ENCODE measurements around the gene TRERF1. TPM values are rescaled to one million over a fixed set of nuclear protein-coding genes. Genes with fewer than 3 reads are reported as not detected.

Gene TRERF1
- total RNA-seq, 2 donors from 2014 or later = 37.2 to 43.0 TPM

DNA sequence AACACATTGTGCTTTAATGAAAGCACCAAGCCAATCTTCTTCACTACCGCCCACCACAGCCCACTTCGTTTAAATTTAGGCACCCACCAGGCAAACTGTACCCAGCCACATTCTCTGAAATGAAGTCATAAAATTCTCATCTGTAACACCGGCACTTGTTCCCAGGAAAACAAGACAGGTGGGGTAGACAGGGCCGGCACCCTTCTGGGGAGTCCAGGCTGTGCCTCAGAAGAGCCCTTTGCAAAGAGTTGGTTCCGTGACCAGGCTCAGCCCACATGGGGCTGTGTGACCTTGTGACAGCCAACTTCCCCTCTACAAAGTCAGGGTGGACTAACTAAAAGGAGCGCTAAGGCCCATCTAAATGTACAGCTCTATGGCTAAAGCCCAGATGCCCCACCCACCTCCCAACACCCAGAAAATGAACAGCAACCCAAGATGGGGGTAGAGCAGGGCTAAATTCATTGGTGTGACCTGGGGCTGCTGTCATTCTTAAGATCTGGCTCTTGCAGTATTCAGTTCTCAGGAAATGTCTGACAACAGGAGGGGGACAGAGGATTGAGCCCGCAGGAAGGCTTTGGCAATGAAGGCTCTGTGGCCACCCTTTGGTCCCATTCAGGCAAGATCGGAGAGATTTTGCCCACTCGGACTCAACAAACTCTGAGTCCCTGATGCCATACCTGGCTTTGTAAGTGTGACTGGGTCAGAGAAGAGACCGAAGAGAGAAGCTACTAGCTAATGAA, 56.7 kb downstream of the TRERF1 start:
- ATAC-seq (replicated peaks in 1 of 2) = no peak
- Mint-ChIP-seq H3K9me3 (no peaks in the 10 kb centered on the region), H3K4me1 (ENCODE audit: low read depth) (peaks cover 83% of the 10 kb centered on the region), H3K4me3 (peak overlapping the region; percentile 70 to 81), H3K27me3 (ENCODE audit: low read depth) (no peaks in the 10 kb centered on the region), H3K36me3 (ENCODE audit: insufficient read depth in 2 of 2) (peaks cover 2 to 14% of the 10 kb centered on the region in 2 donors), H3K27ac (peak overlapping the region; percentile 56)
- DNase-seq = no peak

- no peak for ATAC-seq (replicated peaks in 1 of 2)
- no peak for DNase-seq
- peaks cover 2 to 14% of the 10 kb centered on the region in 2 donors for H3K36me3 Mint-ChIP-seq (ENCODE audit: insufficient read depth in 2 of 2)
- H3K9me3 Mint-ChIP-seq = no peaks in the 10 kb centered on the region
- peaks cover 89% of the 10 kb centered on the region for H3K4me1 Mint-ChIP-seq (ENCODE audit: low read depth)
- H3K4me3 Mint-ChIP-seq = peak overlapping the region; percentile 81 to 83
- peak overlapping the region; percentile 56 for H3K27ac Mint-ChIP-seq
- H3K27me3 Mint-ChIP-seq (ENCODE audit: low read depth) = no peaks in the 10 kb centered on the region
These were observed 57.6 kb downstream of the TRERF1 start for GRCh38 chr6:42394151-42394550.

- peaks cover 89% of the 10 kb centered on the region for H3K4me1 Mint-ChIP-seq (ENCODE audit: low read depth)
- ATAC-seq (replicated peaks in 1 of 2) (no peak), DNase-seq (no peak)
- H3K9me3 Mint-ChIP-seq = no peaks in the 10 kb centered on the region
- H3K27me3 Mint-ChIP-seq (ENCODE audit: low read depth) = no peaks in the 10 kb centered on the region
- H3K27ac Mint-ChIP-seq = peak overlapping the region; percentile 51
- H3K4me3 Mint-ChIP-seq = peak overlapping the region; percentile 81 to 83
- H3K36me3 Mint-ChIP-seq (ENCODE audit: insufficient read depth in 2 of 2) = peaks cover 2 to 7% of the 10 kb centered on the region in 2 donors
These were observed 58.4 kb downstream of the TRERF1 start for GRCh38 chr6:42393339-42393738.

DNA sequence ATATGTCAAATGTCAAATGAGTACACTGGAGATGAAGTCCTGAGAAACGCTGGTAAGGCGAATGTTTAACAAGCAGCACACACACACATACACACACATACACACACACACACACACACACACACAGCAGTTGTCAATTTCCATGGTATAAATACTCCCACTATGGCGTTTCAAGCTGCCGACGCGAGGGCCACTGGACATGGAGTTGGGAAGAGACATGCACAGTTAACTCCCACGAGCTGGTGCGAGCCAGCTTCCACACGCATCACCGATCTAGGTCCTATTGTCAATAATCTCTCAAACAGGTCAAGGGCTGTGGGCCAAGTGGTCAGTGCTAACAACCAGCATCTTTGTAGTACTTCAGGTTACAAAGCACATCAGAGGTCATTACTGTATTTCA, 58.9 kb downstream of the TRERF1 start:
- no peaks in the 10 kb centered on the region for H3K27me3 Mint-ChIP-seq (ENCODE audit: low read depth)
- H3K4me1 Mint-ChIP-seq (ENCODE audit: low read depth) = peaks cover 92% of the 10 kb centered on the region
- H3K27ac Mint-ChIP-seq = peak overlapping the region; percentile 13
- no peak for DNase-seq
- H3K4me3 Mint-ChIP-seq = peak overlapping the region; percentile 81 to 83
- ATAC-seq (replicated peaks in 1 of 2) = no peak
- peaks cover 2 to 7% of the 10 kb centered on the region in 2 donors for H3K36me3 Mint-ChIP-seq (ENCODE audit: insufficient read depth in 2 of 2)
- no peaks in the 10 kb centered on the region for H3K9me3 Mint-ChIP-seq

DNA sequence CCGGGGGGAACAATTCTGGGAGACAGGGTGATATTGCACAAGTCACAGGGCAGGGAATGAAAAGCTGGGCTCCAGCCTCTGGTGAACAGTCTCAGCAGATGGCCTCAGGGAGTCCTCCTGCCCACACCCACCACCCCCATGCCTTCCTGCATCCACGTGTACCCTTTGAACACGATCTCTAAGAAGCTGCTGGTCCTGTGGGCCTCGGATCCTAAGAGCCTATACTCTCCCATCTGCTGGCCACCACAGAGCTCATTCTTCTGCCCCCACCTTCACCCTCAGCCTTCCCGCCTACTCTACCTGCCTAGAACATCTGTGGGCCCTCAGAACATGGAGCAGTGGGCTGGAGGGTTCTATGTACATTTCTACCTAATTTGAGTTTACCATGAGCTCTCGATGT, 60.3 kb downstream of the TRERF1 start:
- H3K36me3 Mint-ChIP-seq (ENCODE audit: insufficient read depth in 2 of 2) = peaks cover 2 to 7% of the 10 kb centered on the region in 2 donors
- H3K27me3 Mint-ChIP-seq (ENCODE audit: low read depth) = no peaks in the 10 kb centered on the region
- ATAC-seq (replicated peaks in 1 of 2) (no peak), DNase-seq (no peak)
- H3K9me3 Mint-ChIP-seq = no peaks in the 10 kb centered on the region
- peak overlapping the region; percentile 60 to 76 for H3K4me3 Mint-ChIP-seq
- peak overlapping the region; percentile 88 for H3K27ac Mint-ChIP-seq
- H3K4me1 Mint-ChIP-seq (ENCODE audit: low read depth) = peaks cover 98% of the 10 kb centered on the region

DNA sequence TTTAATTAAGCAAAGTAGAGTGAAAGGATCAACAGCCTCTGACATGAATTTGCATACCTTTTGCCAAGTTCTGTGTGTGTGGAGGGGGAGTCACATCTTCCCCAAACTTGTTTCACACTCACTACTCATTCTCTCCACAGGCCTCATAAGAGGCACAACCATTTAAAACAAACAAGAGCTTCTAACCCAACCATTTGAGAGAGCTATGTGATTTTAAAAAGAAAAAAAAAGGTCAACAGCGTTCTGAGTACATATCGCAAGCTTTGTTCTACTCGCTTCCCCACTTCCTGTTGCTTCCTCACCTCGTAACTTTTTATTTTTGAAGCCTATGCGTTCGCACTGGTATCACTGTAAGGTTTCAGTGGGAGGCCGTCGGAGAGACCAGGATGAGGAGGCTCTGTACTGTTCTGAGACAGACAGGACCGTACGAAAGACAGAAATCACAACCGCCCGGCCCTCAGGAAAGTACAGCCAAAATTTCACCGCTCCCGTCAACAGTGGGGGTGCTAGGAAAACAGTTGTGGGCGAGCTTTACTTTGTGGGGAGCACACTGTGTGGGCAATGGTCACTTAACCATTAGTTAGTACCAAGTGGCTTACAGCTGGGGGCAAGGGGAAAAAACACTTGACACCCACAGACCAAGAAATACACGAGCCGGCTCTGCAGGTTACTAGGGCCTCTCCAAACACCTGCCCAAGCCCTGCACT, 61.3 kb downstream of the TRERF1 start:
- Mint-ChIP-seq H3K4me1 (ENCODE audit: low read depth) (peaks cover 100% of the 10 kb centered on the region), H3K4me3 (peak overlapping the region; percentile 76 to 94), H3K27ac (peak overlapping the region; percentile 100), H3K27me3 (ENCODE audit: low read depth) (no peaks in the 10 kb centered on the region), H3K9me3 (no peaks in the 10 kb centered on the region), H3K36me3 (ENCODE audit: insufficient read depth in 2 of 2) (peaks cover 2 to 7% of the 10 kb centered on the region in 2 donors)
- ATAC-seq (replicated peaks in 1 of 2) = peak; percentile 86 to 90
- DNase-seq = peak; percentile 82 to 90

DNA sequence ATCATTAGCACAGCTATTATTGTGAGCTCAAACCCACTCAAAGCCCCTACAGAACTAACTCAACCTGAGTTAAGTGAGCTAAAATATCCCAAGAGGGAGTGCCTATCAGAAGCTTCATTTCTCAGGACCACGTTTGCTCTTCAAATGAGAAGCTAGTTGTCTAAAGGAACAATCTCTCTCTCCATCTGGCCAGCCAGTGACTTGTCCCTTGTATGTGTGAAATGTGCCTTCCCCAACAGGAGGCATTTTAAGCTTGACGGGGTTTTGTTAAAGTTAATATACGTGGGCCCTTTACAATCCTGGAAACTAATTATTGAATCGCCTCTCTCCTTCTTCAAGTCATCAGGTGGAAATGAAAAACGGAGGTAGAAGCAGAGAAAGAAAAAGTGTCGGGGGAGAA, 62.0 kb downstream of the TRERF1 start:
- peak overlapping the region; percentile 100 for H3K27ac Mint-ChIP-seq
- peaks cover 2 to 7% of the 10 kb centered on the region in 2 donors for H3K36me3 Mint-ChIP-seq (ENCODE audit: insufficient read depth in 2 of 2)
- no peak for DNase-seq
- peak overlapping the region; percentile 76 to 94 for H3K4me3 Mint-ChIP-seq
- no peak for ATAC-seq (replicated peaks in 1 of 2)
- H3K27me3 Mint-ChIP-seq (ENCODE audit: low read depth) = no peaks in the 10 kb centered on the region
- peaks cover 100% of the 10 kb centered on the region for H3K4me1 Mint-ChIP-seq (ENCODE audit: low read depth)
- no peaks in the 10 kb centered on the region for H3K9me3 Mint-ChIP-seq

- DNase-seq (no peak), ATAC-seq (replicated peaks in 1 of 2) (no peak)
- peak overlapping the region; percentile 100 for H3K27ac Mint-ChIP-seq
- H3K9me3 Mint-ChIP-seq = no peaks in the 10 kb centered on the region
- peaks cover 100% of the 10 kb centered on the region for H3K4me1 Mint-ChIP-seq (ENCODE audit: low read depth)
- peak overlapping the region; percentile 76 to 94 for H3K4me3 Mint-ChIP-seq
- no peaks in the 10 kb centered on the region for H3K27me3 Mint-ChIP-seq (ENCODE audit: low read depth)
- H3K36me3 Mint-ChIP-seq (ENCODE audit: insufficient read depth in 2 of 2) = peaks cover 2 to 11% of the 10 kb centered on the region in 2 donors
These were observed 63.7 kb downstream of the TRERF1 start for GRCh38 chr6:42388046-42388445.

DNA sequence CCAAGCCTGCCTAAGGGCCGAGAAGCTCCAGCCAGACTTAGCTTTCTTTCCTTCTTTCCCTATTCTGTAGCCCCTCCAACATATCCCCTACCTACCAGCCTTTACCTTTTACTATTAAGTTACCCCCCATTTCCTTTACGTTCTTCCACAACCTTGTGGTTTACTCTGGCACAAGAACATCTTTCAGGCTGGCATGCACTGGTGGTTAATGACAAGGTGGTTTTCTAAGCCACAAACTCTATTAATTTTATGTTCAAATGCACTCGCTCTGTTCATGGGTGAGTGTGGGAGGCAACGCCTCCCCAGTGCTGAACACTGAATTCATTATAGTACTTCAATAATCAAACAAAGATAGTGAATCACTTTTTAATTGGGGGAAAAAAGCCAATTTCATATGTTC, 64.4 kb downstream of the TRERF1 start:
- Mint-ChIP-seq H3K27ac (peak overlapping the region; percentile 97), H3K4me3 (peak overlapping the region; percentile 64 to 94), H3K27me3 (ENCODE audit: low read depth) (no peaks in the 10 kb centered on the region), H3K4me1 (ENCODE audit: low read depth) (peaks cover 95% of the 10 kb centered on the region), H3K36me3 (ENCODE audit: insufficient read depth in 2 of 2) (peaks cover 2 to 8% of the 10 kb centered on the region in 2 donors), H3K9me3 (no peaks in the 10 kb centered on the region)
- ATAC-seq (replicated peaks in 1 of 2) (no peak), DNase-seq (no peak)

DNA sequence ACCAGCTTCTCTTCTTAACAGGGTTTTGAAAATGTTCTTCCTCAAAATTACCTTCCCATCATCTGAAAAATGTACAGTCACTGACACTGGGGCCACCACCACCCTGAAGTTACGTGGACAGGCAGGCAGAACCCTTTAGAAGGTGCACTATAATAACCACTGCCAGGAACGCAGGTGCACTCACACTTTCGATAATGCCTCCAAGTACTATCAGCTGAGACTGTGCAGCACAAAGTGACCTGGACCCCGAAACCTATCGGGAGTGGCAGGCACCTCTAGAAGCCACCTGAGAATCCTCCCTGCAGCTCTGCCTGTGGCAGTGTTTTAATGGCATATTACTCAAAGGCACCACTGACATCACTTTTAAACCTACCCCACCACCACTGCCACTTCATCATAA, 66.4 kb downstream of the TRERF1 start:
- DNase-seq = no peak
- peaks cover 0 to 7% of the 10 kb centered on the region in 2 donors for H3K36me3 Mint-ChIP-seq (ENCODE audit: insufficient read depth in 2 of 2)
- H3K4me1 Mint-ChIP-seq (ENCODE audit: low read depth) = peaks cover 84% of the 10 kb centered on the region
- peak overlapping the region; percentile 89 for H3K27ac Mint-ChIP-seq
- ATAC-seq (replicated peaks in 1 of 2) = no peak
- no peaks in the 10 kb centered on the region for H3K27me3 Mint-ChIP-seq (ENCODE audit: low read depth)
- H3K9me3 Mint-ChIP-seq = no peaks in the 10 kb centered on the region
- H3K4me3 Mint-ChIP-seq = peak overlapping the region in 1 of 2 donors; percentile 28

GRCh38 chr6:42383421-42384205, 68.1 kb downstream of the TRERF1 start:
- H3K27ac Mint-ChIP-seq = peak overlapping the region; percentile 90
- peaks cover 84% of the 10 kb centered on the region for H3K4me1 Mint-ChIP-seq (ENCODE audit: low read depth)
- ATAC-seq (replicated peaks in 1 of 2) = peak; percentile 86 to 89
- peak; percentile 45 to 55 for DNase-seq
- H3K4me3 Mint-ChIP-seq = peak overlapping the region; percentile 71 to 78
- H3K27me3 Mint-ChIP-seq (ENCODE audit: low read depth) = no peaks in the 10 kb centered on the region
- H3K9me3 Mint-ChIP-seq = no peaks in the 10 kb centered on the region
- H3K36me3 Mint-ChIP-seq (ENCODE audit: insufficient read depth in 2 of 2) = peaks cover 2 to 9% of the 10 kb centered on the region in 2 donors

GRCh38 chr6:42381850-42382249, 69.9 kb downstream of the TRERF1 start:
- Mint-ChIP-seq H3K27me3 (ENCODE audit: low read depth) (no peaks in the 10 kb centered on the region), H3K36me3 (ENCODE audit: insufficient read depth in 2 of 2) (peaks cover 4 to 13% of the 10 kb centered on the region in 2 donors), H3K9me3 (no peaks in the 10 kb centered on the region)

More at GRCh38 chr6:42381850-42382249, 69.9 kb downstream of the TRERF1 start:
- DNase-seq = no peak
- Mint-ChIP-seq H3K27ac (no peak overlapping the region), H3K4me3 (no peak overlapping the region), H3K4me1 (ENCODE audit: low read depth) (peaks cover 81% of the 10 kb centered on the region)
- no peak for ATAC-seq (replicated peaks in 1 of 2)

Data from activated T-cell treated with anti-CD3 and anti-CD28 coated beads, Interleukin-2, amount 50 U/mL, for 72 hours (primary cell).